Measurements from ENCODE around the gene LMTK3. TPM values are rescaled to one million over a fixed set of nuclear protein-coding genes. Genes with fewer than 3 reads are reported as not detected.

Gene LMTK3
- total RNA-seq, 1 experiment from 2014 or later: 10.6 TPM

DNA sequence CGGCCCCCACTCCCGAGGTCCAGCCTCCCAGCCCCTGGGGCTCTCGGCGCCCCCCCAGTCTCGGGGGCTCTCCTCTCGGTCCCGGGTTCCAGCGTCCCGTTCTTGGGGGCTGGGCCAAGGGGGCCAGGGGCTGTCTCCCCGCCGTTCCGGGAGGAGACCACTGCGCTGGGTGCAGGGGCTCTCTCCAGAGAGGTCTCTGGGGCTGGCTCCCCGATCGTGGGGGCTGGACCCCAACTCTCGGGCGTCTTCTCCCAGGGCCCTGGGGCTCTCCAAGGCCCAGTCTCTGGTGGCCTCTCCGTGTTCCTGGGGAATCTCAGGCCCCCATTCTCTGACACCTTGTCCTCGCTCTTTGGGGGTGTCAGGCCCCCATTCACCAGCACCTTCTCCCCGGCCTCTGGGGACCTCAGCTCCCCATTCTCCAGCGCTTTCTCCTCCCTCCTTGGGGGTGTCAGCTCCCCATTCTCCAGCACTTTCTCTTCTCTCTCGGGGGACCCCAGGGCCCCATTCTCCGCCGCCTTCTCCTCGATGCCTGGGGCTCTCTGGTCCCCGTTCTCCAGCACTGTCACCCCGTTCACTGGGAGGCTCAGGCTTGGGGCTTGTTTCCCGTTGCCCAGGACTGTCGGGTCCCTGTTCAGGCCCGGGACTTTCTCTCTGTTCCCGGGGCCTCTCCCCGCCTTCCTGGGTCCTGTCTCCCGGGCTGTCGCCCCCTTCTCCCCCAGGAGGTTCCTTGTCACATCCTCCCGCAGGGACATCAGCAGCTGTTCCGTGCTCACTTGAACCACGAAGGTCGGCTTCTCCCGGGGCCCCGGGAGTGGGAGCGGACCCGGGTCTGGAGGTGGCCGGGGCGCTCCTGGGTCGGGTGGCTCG, 13.7 kb downstream of the LMTK3 start:
- ChIA-PET CTCF (no interaction called here), POLR2A (no interaction called here)
- ATAC-seq: no peak
- peaks cover 3% of the 10 kb centered on the region; the same call in 1 of the 2 replicates for H3K36me3 ChIP-seq (ENCODE audit: control insufficient read depth, insufficient read depth, low read length)
- no TSS peak for BruUV-seq (replicated peaks)
- H3K27ac ChIP-seq (ENCODE audit: low read length): no peak overlapping the region
- no peak overlapping the region for H3K4me3 ChIP-seq (ENCODE audit: low read depth in 2 of 2, low read length in 2 of 2)
- no peaks in the 10 kb centered on the region for H3K27me3 ChIP-seq (ENCODE audit: control insufficient read depth, insufficient read depth, low read length)
- in situ Hi-C loops (cut with HindIII; ENCODE audit: low pct_unique_long_range_greater_than_20kb, low sequenced_read_pairs): no loop called here
- H3K9me3 ChIP-seq (ENCODE audit: control insufficient read depth, insufficient read depth, low read depth, low read length): no peaks in the 10 kb centered on the region
- H3K4me1 ChIP-seq (ENCODE audit: control insufficient read depth, insufficient read depth, low read length): peaks cover 7% of the 10 kb centered on the region; the same call in 1 of the 2 replicates
- no peak for DNase-seq (ENCODE audit: low read depth, low spot score)
- TF ChIP-seq, protein P1, sequence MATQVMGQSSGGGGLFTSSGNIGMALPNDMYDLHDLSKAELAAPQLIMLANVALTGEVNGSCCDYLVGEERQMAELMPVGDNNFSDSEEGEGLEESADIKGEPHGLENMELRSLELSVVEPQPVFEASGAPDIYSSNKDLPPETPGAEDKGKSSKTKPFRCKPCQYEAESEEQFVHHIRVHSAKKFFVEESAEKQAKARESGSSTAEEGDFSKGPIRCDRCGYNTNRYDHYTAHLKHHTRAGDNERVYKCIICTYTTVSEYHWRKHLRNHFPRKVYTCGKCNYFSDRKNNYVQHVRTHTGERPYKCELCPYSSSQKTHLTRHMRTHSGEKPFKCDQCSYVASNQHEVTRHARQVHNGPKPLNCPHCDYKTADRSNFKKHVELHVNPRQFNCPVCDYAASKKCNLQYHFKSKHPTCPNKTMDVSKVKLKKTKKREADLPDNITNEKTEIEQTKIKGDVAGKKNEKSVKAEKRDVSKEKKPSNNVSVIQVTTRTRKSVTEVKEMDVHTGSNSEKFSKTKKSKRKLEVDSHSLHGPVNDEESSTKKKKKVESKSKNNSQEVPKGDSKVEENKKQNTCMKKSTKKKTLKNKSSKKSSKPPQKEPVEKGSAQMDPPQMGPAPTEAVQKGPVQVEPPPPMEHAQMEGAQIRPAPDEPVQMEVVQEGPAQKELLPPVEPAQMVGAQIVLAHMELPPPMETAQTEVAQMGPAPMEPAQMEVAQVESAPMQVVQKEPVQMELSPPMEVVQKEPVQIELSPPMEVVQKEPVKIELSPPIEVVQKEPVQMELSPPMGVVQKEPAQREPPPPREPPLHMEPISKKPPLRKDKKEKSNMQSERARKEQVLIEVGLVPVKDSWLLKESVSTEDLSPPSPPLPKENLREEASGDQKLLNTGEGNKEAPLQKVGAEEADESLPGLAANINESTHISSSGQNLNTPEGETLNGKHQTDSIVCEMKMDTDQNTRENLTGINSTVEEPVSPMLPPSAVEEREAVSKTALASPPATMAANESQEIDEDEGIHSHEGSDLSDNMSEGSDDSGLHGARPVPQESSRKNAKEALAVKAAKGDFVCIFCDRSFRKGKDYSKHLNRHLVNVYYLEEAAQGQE (IDR thresholded peaks at IDR 0.05; ENCODE audit: insufficient read depth in 1 of 2, low read depth in 2 of 2, low read length in 1 of 2): no peak
- intact Hi-C loops (cut with micrococcal nuclease; ENCODE audit: unreplicated experiment): no loop called here

DNA sequence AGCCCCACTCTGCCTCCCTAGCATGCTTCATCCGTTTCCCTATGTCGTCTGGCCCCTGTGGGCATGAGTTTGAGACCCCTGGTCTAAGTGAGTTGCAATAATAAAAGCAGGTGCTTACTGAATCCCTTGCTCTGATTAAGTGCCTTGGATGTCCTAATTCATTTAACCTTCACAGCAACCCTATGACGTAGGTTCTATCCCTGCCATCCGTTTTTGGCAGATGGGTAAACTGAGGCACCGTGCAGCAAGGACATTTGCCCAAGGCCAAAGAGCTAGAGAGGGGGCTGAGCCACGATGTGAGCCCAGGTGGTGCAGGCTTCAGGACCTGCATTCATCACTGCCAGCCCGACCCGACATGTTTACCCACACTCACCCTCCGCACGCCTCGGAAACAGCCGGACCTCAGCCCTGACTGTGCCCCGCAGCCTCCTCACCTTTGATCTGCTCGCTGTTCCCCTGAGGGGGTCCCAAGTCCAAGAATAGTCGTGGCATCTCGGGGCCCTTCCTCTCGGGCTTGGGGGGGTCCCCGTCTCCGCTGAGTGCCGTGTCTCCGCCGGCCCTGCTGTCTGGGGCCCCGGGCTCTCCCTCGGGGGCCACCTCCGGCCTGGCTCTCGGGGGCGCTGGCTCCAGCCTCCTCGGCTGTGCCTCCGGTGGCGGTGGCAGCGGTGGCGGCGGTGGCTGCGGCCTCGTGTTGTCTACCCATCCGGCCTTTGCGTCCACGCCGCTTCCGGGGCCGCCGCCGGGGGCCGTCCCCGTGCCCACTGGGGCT, 14.5 kb downstream of the LMTK3 start:
- ChIA-PET POLR2A (no interaction called here), CTCF (no interaction called here)
- Histone ChIP-seq H3K9me3 (ENCODE audit: control insufficient read depth, insufficient read depth, low read depth, low read length) (no peaks in the 10 kb centered on the region), H3K36me3 (ENCODE audit: control insufficient read depth, insufficient read depth, low read length) (peaks cover 3% of the 10 kb centered on the region; the same call in 1 of the 2 replicates), H3K4me3 (ENCODE audit: low read depth in 2 of 2, low read length in 2 of 2) (no peak overlapping the region), H3K27ac (ENCODE audit: low read length) (no peak overlapping the region), H3K4me1 (ENCODE audit: control insufficient read depth, insufficient read depth, low read length) (peaks cover 7% of the 10 kb centered on the region; the same call in 1 of the 2 replicates), H3K27me3 (ENCODE audit: control insufficient read depth, insufficient read depth, low read length) (no peaks in the 10 kb centered on the region)
- ATAC-seq: no peak
- DNase-seq (ENCODE audit: low read depth, low spot score): no peak
- intact Hi-C loops (cut with micrococcal nuclease; ENCODE audit: unreplicated experiment): no loop called here
- BruUV-seq (replicated peaks): no TSS peak
- TF ChIP-seq POLR2AphosphoS5 (IDR thresholded peaks at IDR 0.05; ENCODE audit: low read depth, low read length) (no peak), TCF7L2 (IDR thresholded peaks at IDR 0.05; ENCODE audit: low read depth, low read length) (no peak), SIN3A (IDR thresholded peaks at IDR 0.05; ENCODE audit: borderline replicate concordance, insufficient read depth, low read depth, low read length) (no peak)
- TF ChIP-seq, protein P2, sequence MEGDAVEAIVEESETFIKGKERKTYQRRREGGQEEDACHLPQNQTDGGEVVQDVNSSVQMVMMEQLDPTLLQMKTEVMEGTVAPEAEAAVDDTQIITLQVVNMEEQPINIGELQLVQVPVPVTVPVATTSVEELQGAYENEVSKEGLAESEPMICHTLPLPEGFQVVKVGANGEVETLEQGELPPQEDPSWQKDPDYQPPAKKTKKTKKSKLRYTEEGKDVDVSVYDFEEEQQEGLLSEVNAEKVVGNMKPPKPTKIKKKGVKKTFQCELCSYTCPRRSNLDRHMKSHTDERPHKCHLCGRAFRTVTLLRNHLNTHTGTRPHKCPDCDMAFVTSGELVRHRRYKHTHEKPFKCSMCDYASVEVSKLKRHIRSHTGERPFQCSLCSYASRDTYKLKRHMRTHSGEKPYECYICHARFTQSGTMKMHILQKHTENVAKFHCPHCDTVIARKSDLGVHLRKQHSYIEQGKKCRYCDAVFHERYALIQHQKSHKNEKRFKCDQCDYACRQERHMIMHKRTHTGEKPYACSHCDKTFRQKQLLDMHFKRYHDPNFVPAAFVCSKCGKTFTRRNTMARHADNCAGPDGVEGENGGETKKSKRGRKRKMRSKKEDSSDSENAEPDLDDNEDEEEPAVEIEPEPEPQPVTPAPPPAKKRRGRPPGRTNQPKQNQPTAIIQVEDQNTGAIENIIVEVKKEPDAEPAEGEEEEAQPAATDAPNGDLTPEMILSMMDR (IDR thresholded peaks at IDR 0.05): no peak
- TF ChIP-seq, protein P1 (IDR thresholded peaks at IDR 0.05; ENCODE audit: insufficient read depth in 1 of 2, low read depth in 2 of 2, low read length in 1 of 2): no peak
- in situ Hi-C loops (cut with HindIII; ENCODE audit: low pct_unique_long_range_greater_than_20kb, low sequenced_read_pairs): no loop called here
